DND-41 (cell line): ENCODE results near the gene U2AF2.

Experiments used
- ATAC-seq: fragments of 200-7000 bp; cut with Tn5 transposase; 3 replicates; pipeline ENCODE4 v1.9.1; 2021; ENCODE audit warnings: low read depth; ENCODE audit not compliant: insufficient read depth
- DNase-seq: peaks from one replicate; pipeline ENCODE4 v3.0.0-alpha.2; 2020
- H2AFZ ChIP-seq: 2 replicates; pipeline ENCODE4 v1.6.0; 2012; ENCODE audit warnings: low read depth, low read length
- H3K27ac ChIP-seq: 2 replicates; pipeline ENCODE4 v1.5.1; 2012; ENCODE audit warnings: low read length, inconsistent platforms
- H3K27me3 ChIP-seq: fragments of 200-600 bp; sonication (generic); 2 replicates; pipeline ENCODE4 v1.6.0; 2012; ENCODE audit warnings: low read length, mild to moderate bottlenecking, inconsistent platforms; ENCODE audit not compliant: insufficient read depth, poor library complexity
- H3K36me3 ChIP-seq: 2 replicates; pipeline ENCODE4 v1.5.1; 2012; ENCODE audit warnings: low read length, inconsistent platforms; ENCODE audit not compliant: insufficient read depth
- H3K4me1 ChIP-seq: 2 replicates; pipeline ENCODE4 v1.5.1; 2012; ENCODE audit warnings: mild to moderate bottlenecking, low read length; ENCODE audit not compliant: insufficient read depth
- H3K4me2 ChIP-seq: 2 replicates; pipeline ENCODE4 v1.6.0; 2012; ENCODE audit warnings: mild to moderate bottlenecking, moderate library complexity, low read length, inconsistent platforms; ENCODE audit not compliant: insufficient read depth
- H3K4me3 ChIP-seq, 2 experiments: fragments of 200-600 bp in 1 of 2; shearing (Covaris generic) in 1 of 2; 2 replicates each; pipeline ENCODE4 v1.5.1; 2012 to 2016; ENCODE audit warnings: inconsistent platforms in 2 of 2, low read length in 2 of 2, mild to moderate bottlenecking in 2 of 2, low read depth in 1 of 2, moderate library complexity in 1 of 2
- H3K79me2 ChIP-seq: 2 replicates; pipeline ENCODE4 v1.6.0; 2012; ENCODE audit warnings: low read length, inconsistent platforms; ENCODE audit not compliant: insufficient read depth
- H3K9ac ChIP-seq: 2 replicates; pipeline ENCODE4 v1.6.0; 2012; ENCODE audit warnings: low read depth, mild to moderate bottlenecking, inconsistent platforms, low read length, moderate library complexity
- H3K9me3 ChIP-seq: 2 replicates; pipeline ENCODE4 v1.5.1; 2012; ENCODE audit warnings: low read length, moderate library complexity, mild to moderate bottlenecking, inconsistent platforms; ENCODE audit not compliant: insufficient read depth, severe bottlenecking
- H4K20me1 ChIP-seq: 2 replicates; pipeline ENCODE4 v1.6.0; 2012; ENCODE audit warnings: low read length; ENCODE audit not compliant: insufficient read depth
- CTCF ChIP-seq: IDR thresholded peaks from 2 replicates; pipeline ENCODE4 v1.5.1; 2012; ENCODE audit warnings: borderline replicate concordance, low read length, moderate library complexity, mild to moderate bottlenecking; ENCODE audit not compliant: poor library complexity, severe bottlenecking; ENCODE audit errors: extremely low read depth
- EZH2 ChIP-seq: IDR thresholded peaks from 3 replicates; pipeline ENCODE4 v1.6.1; 2012; ENCODE audit warnings: borderline replicate concordance, low read depth, mild to moderate bottlenecking, moderate library complexity, low read length, inconsistent platforms; ENCODE audit not compliant: severe bottlenecking

Gene U2AF2

GRCh38 chr19:55620410-55621204 lies 34.2 kb upstream of the U2AF2 start:
- Histone ChIP-seq H3K27ac (peak overlapping the region; percentile 50; the same call in 1 of the 2 replicates), H3K9me3 (no peaks in the 10 kb centered on the region)

GRCh38 chr19:55621205-55621672 lies 33.6 kb upstream of the U2AF2 start:
- Histone ChIP-seq H3K4me1 (peaks cover 28% of the 10 kb centered on the region), H3K27me3 (no peaks in the 10 kb centered on the region), H4K20me1 (no peaks in the 10 kb centered on the region), H3K36me3 (peaks cover 22% of the 10 kb centered on the region), H2AFZ (no peak overlapping the region), H3K4me2 (no peak overlapping the region), H3K4me3 (no peak overlapping the region), H3K27ac (no peak overlapping the region; the same call in 1 of the 2 replicates), H3K9me3 (no peaks in the 10 kb centered on the region), H3K9ac (no peak overlapping the region), H3K79me2 (no peaks in the 10 kb centered on the region)
- ATAC-seq (no peak), DNase-seq (no peak)
- TF ChIP-seq CTCF: no peak
- TF ChIP-seq EZH2: no peak

More at GRCh38 chr19:55620410-55621204, 34.2 kb upstream of the U2AF2 start:
- no peak overlapping the region for H2AFZ ChIP-seq
- no peaks in the 10 kb centered on the region for H3K79me2 ChIP-seq
- peak; percentile 59 for DNase-seq
- peak; percentile 17; the same call in 1 of the 3 replicates for ATAC-seq
- peaks cover 28% of the 10 kb centered on the region for H3K36me3 ChIP-seq
- H3K4me2 ChIP-seq: no peak overlapping the region
- no peak overlapping the region for H3K4me3 ChIP-seq
- H4K20me1 ChIP-seq: peaks cover 3% of the 10 kb centered on the region; the same call in 1 of the 2 replicates
- H3K27me3 ChIP-seq: no peaks in the 10 kb centered on the region
- H3K4me1 ChIP-seq: peaks cover 28% of the 10 kb centered on the region
- H3K9ac ChIP-seq: no peak overlapping the region; the same call in 1 of the 2 replicates
- TF ChIP-seq CTCF (no peak), EZH2 (no peak)

GRCh38 chr19:55621673-55622231 lies 33.1 kb upstream of the U2AF2 start:
- DNase-seq (no peak), ATAC-seq (no peak)
- no peak overlapping the region for H3K9ac ChIP-seq
- no peaks in the 10 kb centered on the region for H3K27me3 ChIP-seq
- H3K4me3 ChIP-seq: no peak overlapping the region
- peaks cover 28% of the 10 kb centered on the region for H3K4me1 ChIP-seq
- H3K79me2 ChIP-seq: no peaks in the 10 kb centered on the region
- no peak overlapping the region for H3K27ac ChIP-seq
- H3K4me2 ChIP-seq: no peak overlapping the region
- H3K9me3 ChIP-seq: no peaks in the 10 kb centered on the region
- H3K36me3 ChIP-seq: peaks cover 17% of the 10 kb centered on the region
- H4K20me1 ChIP-seq: no peaks in the 10 kb centered on the region
- H2AFZ ChIP-seq: no peak overlapping the region
- no peak for TF ChIP-seq EZH2
- TF ChIP-seq CTCF: no peak
